GM19455 (cell line): ENCODE measurements around the gene APAF1.
A peak's percentile ranks its signal among the peaks of the same experiment; 100 is the strongest.
"Not testable (repeated sequence)": the region's sequence is repeated elsewhere in the genome, so short reads cannot be mapped to it uniquely, and the experiment has no call there.

Experiments used
- ATAC-seq: cut with Tn5 transposase; IDR thresholded peaks from one replicate; pipeline ENCODE4 v1.9.1; 2021; ENCODE audit not compliant: unreplicated experiment

The APAF1 gene

DNA sequence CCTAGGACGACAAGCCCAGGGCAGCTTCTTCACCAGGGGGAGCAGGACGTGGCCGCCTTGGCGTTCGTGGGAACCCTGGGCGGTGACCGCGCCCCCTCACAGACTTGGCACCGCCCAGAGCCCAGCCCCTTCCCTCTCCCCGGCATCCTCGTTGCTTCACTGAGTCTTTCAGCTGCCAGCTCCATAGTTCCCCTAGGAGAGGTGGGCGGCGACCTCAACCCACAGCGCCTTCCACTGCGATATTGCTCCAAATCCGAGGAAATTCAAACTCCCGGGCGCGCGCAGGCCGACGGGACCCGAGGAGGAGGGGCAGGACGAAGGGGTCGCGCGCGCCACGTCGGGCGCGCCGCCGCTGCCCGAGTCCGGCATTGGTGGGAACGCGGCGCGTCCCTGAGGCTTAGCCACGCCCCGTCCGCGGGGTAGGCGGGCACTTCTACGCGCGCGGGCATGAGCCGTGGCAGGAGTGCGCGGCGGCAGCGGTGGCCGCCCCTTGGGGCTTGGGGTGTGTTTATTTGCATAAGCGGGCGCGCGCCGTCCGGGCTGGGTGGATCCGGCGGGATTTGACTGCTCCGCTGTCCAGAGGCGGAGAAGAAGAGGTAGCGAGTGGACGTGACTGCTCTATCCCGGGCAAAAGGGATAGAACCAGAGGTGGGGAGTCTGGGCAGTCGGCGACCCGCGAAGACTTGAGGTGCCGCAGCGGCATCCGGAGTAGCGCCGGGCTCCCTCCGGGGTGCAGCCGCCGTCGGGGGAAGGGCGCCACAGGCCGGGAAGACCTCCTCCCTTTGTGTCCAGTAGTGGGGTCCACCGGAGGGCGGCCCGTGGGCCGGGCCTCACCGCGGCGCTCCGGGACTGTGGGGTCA is at the start of gene APAF1, which contains the start of gene IKBIP:
APAF1 (plus strand) TSS at position 579 of the 860 bp plus-strand sequence. CDS start 3,070 bp downstream, outside the sequence.
IKBIP (minus strand) TSS at position 77 of the 860 bp plus-strand sequence. CDS start 87 bp downstream, outside the sequence.
- ATAC-seq, result peak; percentile 85

DNA sequence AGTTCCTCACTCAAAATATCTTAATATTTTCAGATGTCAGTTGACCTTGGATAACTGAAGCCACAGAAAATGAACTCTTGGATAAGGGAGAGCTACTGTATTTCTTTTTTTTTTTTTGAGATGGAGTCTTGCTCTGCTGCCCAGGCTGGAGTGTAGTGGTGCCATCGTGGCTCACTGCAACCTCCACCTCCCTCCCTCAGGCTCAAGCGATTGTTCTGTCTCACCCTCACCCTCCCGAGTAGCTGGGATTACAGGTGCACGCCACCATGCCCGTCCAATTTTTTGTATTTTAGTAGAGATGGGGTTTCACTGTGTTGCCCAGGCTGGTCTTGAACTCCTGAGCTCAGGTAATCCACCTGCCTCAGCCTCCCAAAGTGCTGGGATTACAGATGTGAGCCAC is 47.8 kb upstream of the APAF1 start:
- ATAC-seq, result not testable (repeated sequence)

- ATAC-seq, result no peak
Observed at GRCh38 chr12:98601924-98602323, 43.2 kb upstream of the APAF1 start.

- ATAC-seq, result no peak
Observed at GRCh38 chr12:98606359-98606988, 38.6 kb upstream of the APAF1 start.

GRCh38 chr12:98610596-98610995 is 34.5 kb upstream of the APAF1 start:
- no peak for ATAC-seq

DNA sequence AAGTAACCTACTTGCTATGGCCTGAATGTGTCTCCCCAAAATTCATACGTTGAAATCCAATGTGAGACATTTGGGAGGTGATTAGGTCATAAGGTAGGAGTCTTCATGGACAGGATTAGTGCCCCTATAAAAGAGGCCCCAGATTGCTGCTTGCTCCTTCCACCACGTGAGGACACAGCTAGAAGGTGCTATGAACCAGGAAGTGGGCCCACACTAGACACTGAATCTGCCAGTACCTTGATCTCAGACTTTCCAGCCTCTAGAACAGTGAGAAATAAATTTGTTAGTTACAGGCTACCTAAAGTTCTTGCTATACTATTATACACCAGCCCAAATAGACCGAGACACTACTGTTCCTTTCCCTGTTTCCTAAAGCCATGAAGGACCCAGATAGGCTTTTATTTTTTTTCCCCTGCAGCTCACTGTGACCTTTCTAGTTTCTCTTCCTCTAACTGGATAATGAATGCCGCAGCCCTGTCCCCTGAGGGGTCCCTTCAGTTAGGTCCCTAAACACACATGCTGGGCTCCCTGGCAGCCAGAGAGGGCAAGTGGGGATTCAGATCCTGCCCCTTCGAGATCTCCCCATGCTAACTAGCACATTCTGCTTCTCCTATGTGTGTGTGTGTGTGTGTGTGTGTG is 32.3 kb upstream of the APAF1 start:
- ATAC-seq, result peak; percentile 79

DNA sequence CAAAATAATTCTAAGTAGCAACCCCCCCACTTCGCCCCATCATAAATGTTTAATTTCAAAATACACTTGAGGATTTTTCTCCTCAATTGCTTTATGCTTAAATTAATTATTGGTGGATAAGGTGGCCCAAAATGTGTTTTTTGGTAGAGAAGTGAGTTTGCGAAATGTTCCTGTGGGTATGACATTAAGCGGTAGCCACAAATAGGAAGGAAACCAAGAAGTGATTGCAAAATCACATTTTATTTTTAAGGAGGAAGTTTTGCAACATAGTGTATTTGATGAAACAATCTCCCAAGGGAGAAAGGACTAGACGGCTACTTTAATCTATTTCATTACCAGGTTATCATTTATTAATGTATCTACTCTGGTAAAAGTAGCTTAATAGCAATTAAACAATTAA is 26.1 kb upstream of the APAF1 start:
- ATAC-seq, result no peak

GRCh38 chr12:98635657-98636323 is 9.3 kb upstream of the APAF1 start:
- peak; percentile 84 for ATAC-seq

GRCh38 chr12:98637068-98637467 is 8.0 kb upstream of the APAF1 start:
- ATAC-seq, result no peak

DNA sequence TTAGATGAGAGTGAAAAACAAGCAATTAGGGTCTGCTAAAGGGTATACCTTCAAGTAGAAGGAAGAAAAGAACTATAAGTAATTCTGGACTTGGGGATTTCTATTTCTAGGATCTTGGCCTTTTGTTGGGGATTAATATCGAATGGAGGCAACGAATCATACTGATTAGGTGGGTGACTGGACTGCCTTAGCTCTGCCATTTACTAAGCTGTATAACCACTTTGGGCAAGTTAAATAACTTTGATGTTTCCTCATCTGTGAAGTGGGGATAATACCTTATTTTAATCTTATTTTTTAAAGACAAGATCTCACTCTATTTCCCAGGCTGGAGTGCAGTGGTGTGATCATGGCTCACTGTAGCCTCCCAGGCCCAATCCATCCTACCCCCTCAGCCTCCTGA is 7.1 kb upstream of the APAF1 start:
- ATAC-seq, result no peak

DNA sequence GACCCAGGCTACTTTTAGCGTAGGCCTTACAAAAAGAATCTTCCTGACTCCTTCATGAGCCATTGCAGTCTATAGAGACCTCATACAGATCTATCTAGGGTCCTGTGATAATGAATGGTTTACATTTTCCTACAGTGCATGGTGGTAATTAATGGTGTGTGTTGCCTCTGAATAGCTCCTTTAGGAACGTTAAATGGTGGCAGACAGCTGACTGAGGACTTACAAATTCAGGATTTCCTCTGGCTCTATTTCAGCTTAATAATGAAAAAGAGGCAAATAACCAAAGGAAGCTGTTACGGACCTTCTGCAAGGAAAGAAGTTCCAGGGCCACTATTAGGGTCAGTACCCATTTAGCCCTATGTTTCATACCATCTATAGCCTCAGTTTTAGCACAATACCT is 5.6 kb upstream of the APAF1 start:
- ATAC-seq, result no peak

DNA sequence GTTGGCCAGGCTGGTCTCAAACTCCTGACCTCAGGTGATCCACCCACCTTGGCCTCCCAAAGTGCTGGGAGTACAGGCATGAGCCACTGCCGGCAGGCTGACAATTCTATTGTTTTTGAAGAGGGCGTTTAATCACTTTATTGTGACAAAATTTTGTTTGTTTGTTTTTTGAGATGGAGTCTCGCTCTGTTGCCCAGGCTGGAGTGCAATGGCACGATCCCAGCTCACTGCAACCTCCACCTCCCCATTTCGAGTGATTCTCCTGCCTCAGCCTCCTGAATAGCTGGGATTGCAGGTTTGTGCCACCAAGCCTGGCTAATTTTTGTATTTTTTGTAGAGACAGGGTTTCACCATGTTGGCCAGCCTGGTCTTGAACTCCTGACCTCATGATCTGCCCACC is 2.3 kb upstream of the APAF1 start:
- ATAC-seq, result not testable (repeated sequence)

DNA sequence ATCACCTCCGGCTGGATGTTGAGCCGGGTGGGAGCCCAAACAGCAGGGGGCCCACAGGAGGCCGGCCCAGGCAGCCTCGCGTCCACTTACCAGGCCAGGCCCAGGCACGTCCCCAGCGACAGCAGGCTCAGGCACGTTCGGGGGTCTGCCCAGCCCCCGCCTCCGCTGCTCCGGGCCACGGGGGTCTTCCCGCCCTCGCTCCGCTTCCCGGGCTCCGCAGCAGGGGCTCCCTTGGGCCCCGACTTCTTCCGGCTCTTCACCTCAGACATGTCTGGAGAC is 718 bp upstream of the APAF1 start:
- peak; percentile 17 for ATAC-seq

DNA sequence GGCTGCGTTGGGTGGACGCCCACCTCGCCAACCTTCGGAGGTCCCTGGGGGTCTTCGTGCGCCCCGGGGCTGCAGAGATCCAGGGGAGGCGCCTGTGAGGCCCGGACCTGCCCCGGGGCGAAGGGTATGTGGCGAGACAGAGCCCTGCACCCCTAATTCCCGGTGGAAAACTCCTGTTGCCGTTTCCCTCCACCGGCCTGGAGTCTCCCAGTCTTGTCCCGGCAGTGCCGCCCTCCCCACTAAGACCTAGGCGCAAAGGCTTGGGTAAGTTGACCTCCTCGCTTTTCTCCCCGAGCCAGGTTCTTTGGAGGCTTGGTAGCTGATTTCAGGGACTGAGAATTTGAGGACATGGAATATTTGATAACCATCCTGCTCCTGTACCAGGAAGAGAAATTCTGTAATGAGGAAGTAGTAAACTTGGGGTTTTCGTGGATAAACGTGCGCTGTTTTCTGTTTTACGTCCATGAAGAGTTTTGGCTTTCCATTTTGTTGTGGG is 530 bp downstream of the APAF1 start:
- ATAC-seq, result peak; percentile 1

DNA sequence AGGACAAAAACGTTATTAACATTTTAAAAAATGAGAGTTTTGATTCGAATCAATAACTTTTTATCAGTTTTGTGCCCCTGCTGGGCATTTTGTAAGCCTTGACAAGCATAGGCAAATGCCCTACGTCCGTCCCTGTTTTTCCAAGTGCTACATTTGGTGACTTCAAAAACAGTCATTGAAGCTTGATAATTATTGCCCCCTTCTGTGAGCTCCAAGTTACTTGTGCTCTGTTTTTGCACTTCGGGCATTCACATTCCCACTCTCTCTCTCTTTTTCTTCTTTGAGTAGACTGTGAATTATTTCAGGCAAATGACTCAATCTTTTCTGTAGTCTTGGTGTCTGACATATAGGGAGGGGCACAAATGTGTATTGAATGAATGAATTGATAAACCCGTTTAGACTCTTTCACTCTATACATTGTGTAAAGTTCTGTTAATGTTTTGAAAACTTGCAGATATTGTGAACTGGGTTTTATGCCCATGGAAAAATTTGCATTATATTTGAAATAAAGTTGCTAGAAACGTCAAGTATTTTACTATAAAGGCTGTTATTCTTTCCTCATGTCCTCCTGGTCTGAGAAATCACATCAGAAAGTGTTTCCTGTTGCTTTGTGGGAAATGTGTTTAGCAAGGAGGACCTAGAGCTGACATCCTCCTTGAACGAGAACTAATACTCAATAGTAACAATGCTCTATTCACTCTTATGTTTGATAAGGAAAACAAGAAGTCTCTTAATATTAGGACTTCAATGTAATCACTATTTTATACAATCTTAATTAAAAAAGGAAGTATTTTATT is 1.4 kb downstream of the APAF1 start:
- ATAC-seq, result no peak

DNA sequence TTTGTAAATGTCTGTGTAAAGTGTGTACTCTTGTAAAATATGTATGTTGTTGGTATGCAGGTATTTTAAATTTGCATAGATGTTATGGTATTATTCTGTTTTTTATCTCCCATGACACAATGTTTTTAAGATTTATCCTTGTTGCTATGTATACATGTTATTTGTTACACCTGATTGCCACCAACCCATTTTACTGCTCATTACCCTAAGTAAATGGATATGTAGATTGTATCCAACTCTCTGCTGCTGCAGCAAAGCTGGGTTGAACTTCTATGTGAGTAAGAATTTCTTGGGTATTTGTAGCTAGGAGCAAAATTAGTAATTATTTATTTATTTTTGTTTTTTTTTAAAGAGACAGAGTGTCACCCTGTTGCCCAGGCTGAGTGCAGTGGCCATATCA is 6.2 kb downstream of the APAF1 start:
- ATAC-seq, result no peak

DNA sequence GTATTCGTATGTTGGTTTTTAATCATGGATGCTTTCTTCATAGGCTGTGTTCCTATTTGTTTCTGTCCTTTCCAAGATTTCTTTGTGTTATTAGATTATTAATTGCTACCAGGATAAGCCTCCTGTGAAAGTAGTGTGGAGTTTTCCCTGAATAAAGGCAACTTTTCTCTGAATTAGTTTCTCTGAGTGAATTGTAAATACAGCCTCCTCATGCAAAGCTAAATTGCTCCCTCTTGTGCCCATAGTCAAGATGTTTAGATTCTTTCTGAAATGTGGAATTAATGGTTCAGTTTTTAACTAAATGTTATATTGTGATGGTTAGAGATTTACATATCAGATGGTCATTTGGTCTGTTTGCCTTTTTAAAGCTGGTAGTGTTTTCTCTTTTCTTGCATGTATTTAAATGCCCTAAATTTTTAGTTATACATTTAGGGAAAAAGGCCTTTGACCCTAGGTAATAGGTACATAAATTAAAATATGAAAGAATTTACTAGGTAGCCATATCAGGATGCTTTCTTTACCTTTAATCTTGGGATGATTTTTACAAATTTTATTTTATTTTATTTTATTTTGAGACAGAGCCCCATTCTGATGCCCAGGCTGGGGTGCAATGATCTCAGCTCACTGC is 8.9 kb downstream of the APAF1 start:
- ATAC-seq, result no peak

DNA sequence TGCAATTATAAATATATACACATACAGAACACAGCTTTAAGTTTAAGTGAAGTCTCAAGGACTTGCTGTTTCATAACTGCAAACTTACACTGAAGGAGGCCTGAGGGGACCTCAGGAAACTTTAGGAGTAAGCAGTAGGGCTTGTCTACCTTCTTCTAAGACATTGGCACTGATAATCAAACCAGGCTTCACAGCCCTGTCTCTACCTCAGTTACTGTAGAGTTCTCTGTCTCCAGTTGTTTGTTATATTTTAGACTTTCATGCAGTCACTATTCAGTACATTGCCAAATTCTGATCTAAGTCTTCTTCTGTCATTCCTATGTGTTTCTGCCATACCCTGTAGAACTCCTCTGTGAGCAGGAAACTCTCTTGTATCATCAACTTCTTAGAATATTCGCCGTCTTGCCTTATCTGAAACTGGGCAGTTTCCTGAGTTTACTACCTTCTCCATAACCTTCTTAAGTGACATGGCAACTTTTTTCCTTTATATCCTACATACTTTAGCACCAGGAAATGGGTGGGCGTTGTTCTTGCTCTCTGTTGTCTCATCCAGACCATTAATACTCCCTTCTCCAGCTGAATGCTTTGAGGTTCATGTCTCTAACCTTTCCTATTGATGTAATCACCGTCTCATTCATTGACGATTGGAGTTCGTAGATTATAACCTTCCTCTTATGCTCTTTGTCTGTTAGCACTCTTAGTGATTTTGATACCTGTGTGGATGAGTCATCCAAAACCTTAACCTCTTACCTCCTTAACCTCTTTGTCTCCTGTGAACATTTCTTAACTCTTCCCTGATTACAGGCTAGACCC is 11.4 kb downstream of the APAF1 start:
- no peak for ATAC-seq

GRCh38 chr12:98660521-98660920 is 15.4 kb downstream of the APAF1 start:
- no peak for ATAC-seq
